ENCODE data around the gene VANGL2. TPM values are rescaled to one million over a fixed set of nuclear protein-coding genes. Genes with fewer than 3 reads are reported as not detected.

The VANGL2 gene
- polyA plus RNA-seq, 1 donor from 2014 or later, result 22.6 TPM

DNA sequence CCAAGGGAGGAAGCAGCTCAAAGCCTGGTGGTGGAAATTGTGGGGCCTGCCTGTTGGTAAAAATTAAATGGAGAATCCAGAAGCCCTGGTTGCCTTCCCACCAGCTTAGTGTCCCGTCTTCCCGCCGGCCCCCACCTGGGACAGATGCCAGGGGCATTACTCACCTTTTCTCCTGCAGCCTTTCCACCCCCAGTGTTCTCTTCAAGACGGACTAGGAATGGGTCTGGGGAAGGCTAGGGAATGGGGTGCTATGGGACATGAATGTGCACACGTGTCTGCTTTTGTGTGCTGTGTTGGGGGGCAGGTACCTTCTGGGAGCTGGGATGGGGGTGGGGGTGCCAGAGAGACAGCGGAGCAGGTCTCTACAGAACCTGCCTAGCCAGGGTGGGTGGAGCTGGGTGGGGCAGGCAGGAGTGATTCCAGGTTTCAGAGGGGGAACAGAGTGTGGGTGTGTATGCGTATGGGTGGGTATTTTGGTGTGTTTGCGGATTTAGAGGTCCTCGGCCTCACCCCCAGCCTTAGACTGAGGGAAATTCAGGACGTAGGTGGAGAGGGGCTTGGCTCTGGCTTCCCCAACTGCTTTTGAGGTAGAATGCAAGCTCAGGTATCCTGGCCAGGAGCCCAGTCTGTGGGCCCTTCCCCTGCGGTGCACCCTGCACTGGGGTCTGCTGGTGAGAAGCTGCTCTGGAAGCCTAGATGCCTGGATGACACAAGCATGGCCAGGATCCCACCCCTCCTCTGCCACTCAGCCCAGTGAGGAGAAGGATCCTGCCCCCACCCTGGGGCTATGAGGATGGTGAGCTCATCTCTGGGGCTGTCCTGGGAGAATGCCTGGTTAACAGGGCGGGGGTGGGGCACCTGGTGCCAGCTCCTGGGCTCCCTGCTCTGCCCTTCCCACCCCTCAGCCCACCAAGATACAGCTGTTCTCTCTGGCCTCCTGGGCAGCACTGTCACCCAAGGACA, 7.8 kb downstream of the VANGL2 start:
- no peaks in the 10 kb centered on the region for H3K27me3 ChIP-seq (ENCODE audit: insufficient read depth, low read depth, low read length)
- no peaks in the 10 kb centered on the region for H3K36me3 ChIP-seq (ENCODE audit: insufficient read depth, low read length)
- H3K4me2 ChIP-seq (ENCODE audit: low read length), result no peak overlapping the region
- H3K9ac ChIP-seq (ENCODE audit: low read length), result no peak overlapping the region
- H4K20me1 ChIP-seq (ENCODE audit: insufficient read depth), result peaks cover 2% of the 10 kb centered on the region
- peaks cover 91% of the 10 kb centered on the region for H3K79me2 ChIP-seq (replicated peaks; ENCODE audit: insufficient read depth, low read length)
- no peak overlapping the region for H3K4me3 ChIP-seq (ENCODE audit: low read length)
- no peak overlapping the region for H3K27ac ChIP-seq (ENCODE audit: low read length)
- no peak overlapping the region for H2AFZ ChIP-seq (ENCODE audit: low read depth, low read length)
- TF ChIP-seq MXI1 (conservative IDR thresholded peaks at IDR 0.05; ENCODE audit: poor library complexity, severe bottlenecking) (no peak), POLR2AphosphoS5 (IDR thresholded peaks at IDR 0.05) (no peak), REST (IDR thresholded peaks at IDR 0.05; ENCODE audit: borderline replicate concordance) (no peak), TAF1 (IDR thresholded peaks at IDR 0.05; ENCODE audit: low read depth) (no peak), SMC3 (conservative IDR thresholded peaks at IDR 0.05; ENCODE audit: poor library complexity) (no peak), EP300 (conservative IDR thresholded peaks at IDR 0.05; ENCODE audit: poor library complexity, severe bottlenecking) (no peak), CTCF (IDR thresholded peaks at IDR 0.05; ENCODE audit: poor library complexity, severe bottlenecking) (no peak), EZH2 (IDR thresholded peaks at IDR 0.05; ENCODE audit: borderline replicate concordance, insufficient read depth, low read length, poor library complexity, severe bottlenecking) (no peak), RAD21 (conservative IDR thresholded peaks at IDR 0.05) (no peak)
- no peaks in the 10 kb centered on the region for H3K9me3 ChIP-seq (ENCODE audit: low read length)
- H3F3A ChIP-seq (ENCODE audit: insufficient read depth, low read length, poor library complexity, severe bottlenecking), result no peaks in the 10 kb centered on the region
- no peaks in the 10 kb centered on the region for H3K9me2 ChIP-seq (ENCODE audit: insufficient read depth, low read length)

GRCh38 chr1:160408864-160409263, 8.5 kb downstream of the VANGL2 start:
- Histone ChIP-seq H3K9me3 (ENCODE audit: low read length) (no peaks in the 10 kb centered on the region), H2AFZ (ENCODE audit: low read depth, low read length) (no peak overlapping the region), H3K4me3 (ENCODE audit: low read length) (no peak overlapping the region), H4K20me1 (ENCODE audit: insufficient read depth) (peaks cover 2% of the 10 kb centered on the region), H3F3A (ENCODE audit: insufficient read depth, low read length, poor library complexity, severe bottlenecking) (no peaks in the 10 kb centered on the region), H3K27ac (ENCODE audit: low read length) (no peak overlapping the region), H3K79me2 (replicated peaks; ENCODE audit: insufficient read depth, low read length) (peaks cover 89% of the 10 kb centered on the region), H3K27me3 (ENCODE audit: insufficient read depth, low read depth, low read length) (no peaks in the 10 kb centered on the region), H3K36me3 (ENCODE audit: insufficient read depth, low read length) (no peaks in the 10 kb centered on the region), H3K9ac (ENCODE audit: low read length) (no peak overlapping the region), H3K4me2 (ENCODE audit: low read length) (no peak overlapping the region), H3K9me2 (ENCODE audit: insufficient read depth, low read length) (no peaks in the 10 kb centered on the region)
- TF ChIP-seq REST (IDR thresholded peaks at IDR 0.05; ENCODE audit: borderline replicate concordance) (no peak), TAF1 (IDR thresholded peaks at IDR 0.05; ENCODE audit: low read depth) (no peak), EZH2 (IDR thresholded peaks at IDR 0.05; ENCODE audit: borderline replicate concordance, insufficient read depth, low read length, poor library complexity, severe bottlenecking) (no peak), MXI1 (conservative IDR thresholded peaks at IDR 0.05; ENCODE audit: poor library complexity, severe bottlenecking) (no peak)

All from neural cell (in vitro differentiated cells).